HEK293 (cell line): ENCODE results near the gene INPPL1.

Experiments used
- CTCF ChIA-PET: fragments of 350-600 bp; formaldehyde crosslinking; extraction: SDS; loops from one replicate; lab custom pipeline; 2021; ENCODE audit warnings: antibody characterized with exemption; lab: Yijun Ruan, JAX
- POLR2A ChIA-PET: fragments of 300-600 bp; formaldehyde crosslinking; extraction: SDS; loops from one replicate; lab custom pipeline; 2020; ENCODE audit warnings: antibody characterized with exemption, inconsistent platforms; lab: Yijun Ruan, JAX
- H3K27ac ChIP-seq: fragments of 200-500 bp; sonication (Bioruptor generic); 2 replicates; pipeline ENCODE4 v1.5.1; 2014; ENCODE audit warnings: low read depth, low read length, control low read depth, inconsistent platforms; ENCODE audit errors: extremely low read depth
- H3K36me3 ChIP-seq, 2 experiments: fragments of 200-500 bp in 1 of 2; sonication (Bioruptor generic) in 1 of 2; 1 replicate in 1 of 2; 2 replicates in 1 of 2; pipeline ENCODE4 v1.5.1; 2014 to 2017; ENCODE audit warnings: inconsistent platforms in 2 of 2, low read length in 2 of 2; ENCODE audit not compliant: control insufficient read depth in 2 of 2, insufficient read depth in 1 of 2
- H3K4me1 ChIP-seq: fragments of 200-500 bp; sonication (Bioruptor generic); 2 replicates; pipeline ENCODE4 v1.5.1; 2014; ENCODE audit warnings: mild to moderate bottlenecking, low read length, inconsistent platforms; ENCODE audit not compliant: control insufficient read depth, insufficient read depth
- H3K4me3 ChIP-seq: 2 replicates; pipeline ENCODE4 v1.5.1; 2011; ENCODE audit warnings: low read depth, mild to moderate bottlenecking, control low read depth, low read length, moderate library complexity
- H3K9me3 ChIP-seq: fragments of 200-500 bp; sonication (Bioruptor generic); 2 replicates; pipeline ENCODE4 v1.5.1; 2014; ENCODE audit warnings: low read depth, low read length, inconsistent platforms; ENCODE audit not compliant: control insufficient read depth, insufficient read depth
- MYNN ChIP-seq: fragments of 450-650 bp; formaldehyde crosslinking; IDR thresholded peaks from 2 replicates; pipeline ENCODE4 v1.5.1; 2016; ENCODE audit warnings: missing biosample characterization, missing genetic modification characterization, borderline replicate concordance
- RBAK ChIP-seq: fragments of 450-650 bp; formaldehyde crosslinking; IDR thresholded peaks from 2 replicates; pipeline ENCODE4 v1.5.1; 2016; ENCODE audit warnings: missing biosample characterization, missing genetic modification characterization
- SP7 ChIP-seq: fragments of 450-650 bp; formaldehyde crosslinking; IDR thresholded peaks from 2 replicates; pipeline ENCODE4 v1.5.1; 2016; ENCODE audit warnings: missing biosample characterization, missing genetic modification characterization
- ZBTB20 ChIP-seq: fragments of 450-650 bp; formaldehyde crosslinking; IDR thresholded peaks from 2 replicates; pipeline ENCODE4 v1.5.1; 2016; ENCODE audit warnings: missing biosample characterization, missing genetic modification characterization
- ZBTB8A ChIP-seq: fragments of 450-650 bp; formaldehyde crosslinking; IDR thresholded peaks from 2 replicates; pipeline ENCODE4 v1.5.1; 2016; ENCODE audit warnings: missing biosample characterization, missing genetic modification characterization
- ZFHX2 ChIP-seq: fragments of 450-650 bp; formaldehyde crosslinking; conservative IDR thresholded peaks from 2 replicates; pipeline ENCODE4 v1.5.1; 2016; ENCODE audit warnings: missing biosample characterization, missing genetic modification characterization
- ZIC2 ChIP-seq: fragments of 450-650 bp; formaldehyde crosslinking; IDR thresholded peaks from 2 replicates; pipeline ENCODE4 v1.5.1; 2016; ENCODE audit warnings: missing biosample characterization, missing genetic modification characterization
- ZNF114 ChIP-seq: fragments of 450-650 bp; formaldehyde crosslinking; IDR thresholded peaks from 2 replicates; pipeline ENCODE4 v1.5.0; 2017; ENCODE audit warnings: missing biosample characterization, missing genetic modification characterization
- ZNF274 ChIP-seq, 2 experiments: fragments of 200-500 bp in 1 of 2; fragments of 450-650 bp in 1 of 2; sonication (Bioruptor generic) in 1 of 2; formaldehyde crosslinking in 1 of 2; IDR thresholded peaks; 2 replicates each; pipeline versions ENCODE4 v1.5.1 to v1.6.1; 2014 to 2016; ENCODE audit warnings: borderline replicate concordance in 1 of 2, inconsistent platforms in 1 of 2, low read length in 1 of 2, missing biosample characterization in 1 of 2, missing genetic modification characterization in 1 of 2
- ZNF302 ChIP-seq: fragments of 450-650 bp; formaldehyde crosslinking; IDR thresholded peaks from 2 replicates; pipeline ENCODE4 v1.5.1; 2016; ENCODE audit warnings: missing biosample characterization, missing genetic modification characterization, low read depth
- ZNF600 ChIP-seq: fragments of 450-650 bp; formaldehyde crosslinking; IDR thresholded peaks from 2 replicates; pipeline ENCODE4 v1.5.1; 2016; ENCODE audit warnings: missing biosample characterization, missing genetic modification characterization
- ZNF837 ChIP-seq: fragments of 450-650 bp; formaldehyde crosslinking; IDR thresholded peaks from 2 replicates; pipeline ENCODE4 v1.5.1; 2016; ENCODE audit warnings: missing biosample characterization, missing genetic modification characterization
- TF ChIP-seq, protein P1 (sequence below): fragments of 450-650 bp; formaldehyde crosslinking; optimal IDR thresholded peaks from 2 replicates; pipeline ENCODE3; 2016; ENCODE audit warnings: missing biosample characterization, mild to moderate bottlenecking, missing genetic modification characterization
- TF ChIP-seq, protein P2 (sequence below): fragments of 450-650 bp; formaldehyde crosslinking; IDR thresholded peaks from 2 replicates; pipeline ENCODE4 v1.5.1; 2017; ENCODE audit warnings: missing biosample characterization, missing genetic modification characterization

Gene INPPL1

DNA sequence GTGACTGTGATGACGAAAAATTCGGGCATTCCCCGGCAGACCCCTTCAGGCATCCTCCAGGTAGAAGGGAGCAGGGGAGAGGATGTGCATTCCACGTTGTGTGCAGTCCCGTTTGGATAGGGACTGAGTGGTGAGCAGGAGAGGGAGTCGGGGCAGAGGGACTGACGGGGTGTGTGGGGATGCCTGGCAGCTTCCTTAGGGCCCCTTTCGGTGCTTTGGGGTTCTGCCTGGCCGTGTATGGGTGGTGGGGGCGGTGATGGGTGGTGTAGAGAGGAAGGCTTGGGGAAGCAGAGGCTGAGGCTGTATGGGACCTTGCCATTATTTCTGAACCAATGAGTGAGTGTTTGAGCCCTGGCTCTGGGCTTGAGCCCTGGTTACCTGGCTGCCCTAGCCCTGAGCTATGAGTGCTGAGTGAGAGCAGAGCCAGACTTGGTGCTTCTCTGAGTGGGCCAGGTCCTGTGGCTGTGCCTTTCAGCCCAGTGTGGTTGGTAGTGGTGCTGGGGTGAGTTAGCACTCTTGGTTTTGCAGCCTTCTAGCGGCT, 914 bp downstream of the INPPL1 start (continued):
- peak; percentile 38; the same call in 1 of the 2 replicates for TF ChIP-seq ZNF600 (tag by site-specific recombination)
- TF ChIP-seq ZFHX2 (tag by site-specific recombination), result 0 out of 2 replicates have a peak, but pooled peaks have one; percentile 15
- TF ChIP-seq, protein P1, sequence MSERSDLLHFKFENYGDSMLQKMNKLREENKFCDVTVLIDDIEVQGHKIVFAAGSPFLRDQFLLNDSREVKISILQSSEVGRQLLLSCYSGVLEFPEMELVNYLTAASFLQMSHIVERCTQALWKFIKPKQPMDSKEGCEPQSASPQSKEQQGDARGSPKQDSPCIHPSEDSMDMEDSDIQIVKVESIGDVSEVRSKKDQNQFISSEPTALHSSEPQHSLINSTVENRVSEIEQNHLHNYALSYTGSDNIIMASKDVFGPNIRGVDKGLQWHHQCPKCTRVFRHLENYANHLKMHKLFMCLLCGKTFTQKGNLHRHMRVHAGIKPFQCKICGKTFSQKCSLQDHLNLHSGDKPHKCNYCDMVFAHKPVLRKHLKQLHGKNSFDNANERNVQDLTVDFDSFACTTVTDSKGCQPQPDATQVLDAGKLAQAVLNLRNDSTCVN (tag by site-specific recombination), result no peak
- TF ChIP-seq ZNF114 (tag by site-specific recombination), result no peak
- no peak for TF ChIP-seq ZNF274 (IDR thresholded peaks at IDR 0.05; ENCODE audit: low read length)
- no peak for TF ChIP-seq ZNF274 (tag by site-specific recombination; IDR thresholded peaks at IDR 0.05; ENCODE audit: borderline replicate concordance)
- TF ChIP-seq ZBTB20, result peak; percentile 88

DNA sequence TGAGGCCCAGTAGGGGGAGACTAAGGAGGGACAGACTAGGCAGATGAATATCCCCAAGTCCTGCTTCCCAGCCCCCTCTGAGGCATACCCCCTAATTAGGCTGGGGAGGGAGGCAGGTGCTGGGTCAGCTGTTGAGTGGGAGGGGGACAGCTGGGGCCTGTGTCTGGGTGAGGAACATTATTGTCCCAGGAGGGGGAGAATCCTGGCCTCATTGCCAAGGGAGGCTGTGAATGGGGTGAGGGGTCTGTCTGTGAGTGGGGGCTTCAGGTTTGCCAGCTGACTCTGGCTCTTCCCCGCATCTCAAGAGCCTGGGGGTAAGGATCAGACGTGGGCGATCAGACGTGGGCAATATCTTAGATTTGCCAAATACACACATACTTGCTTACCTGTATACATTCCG, 2.1 kb downstream of the INPPL1 start:
- ChIA-PET CTCF (interaction anchor here (0.7 to 4.7 kb wide), 4 partner anchors 11 to 206 kb away, joined by 3 to 26 read pairs (median 4); no protein-coding TSS in a partner anchor), POLR2A (interaction anchor here (4.2 kb wide), 1 partner anchor 11 kb away, joined by 42 read pairs; no protein-coding TSS in a partner anchor)
- Histone ChIP-seq H3K4me1 (peaks cover 3% of the 10 kb centered on the region; the same call in 1 of the 2 replicates), H3K36me3 (peaks cover 0 to 57% of the 10 kb centered on the region in 2 experiments; a peak in 1 of 3 replicates), H3K27ac (no peak overlapping the region), H3K4me3 (no peak overlapping the region), H3K9me3 (no peaks in the 10 kb centered on the region)
- TF ChIP-seq SP7 (tag by site-specific recombination) (peak; percentile 51; the same call in 1 of the 2 replicates), ZNF302 (tag by site-specific recombination) (no peak)
- TF ChIP-seq, protein P2, sequence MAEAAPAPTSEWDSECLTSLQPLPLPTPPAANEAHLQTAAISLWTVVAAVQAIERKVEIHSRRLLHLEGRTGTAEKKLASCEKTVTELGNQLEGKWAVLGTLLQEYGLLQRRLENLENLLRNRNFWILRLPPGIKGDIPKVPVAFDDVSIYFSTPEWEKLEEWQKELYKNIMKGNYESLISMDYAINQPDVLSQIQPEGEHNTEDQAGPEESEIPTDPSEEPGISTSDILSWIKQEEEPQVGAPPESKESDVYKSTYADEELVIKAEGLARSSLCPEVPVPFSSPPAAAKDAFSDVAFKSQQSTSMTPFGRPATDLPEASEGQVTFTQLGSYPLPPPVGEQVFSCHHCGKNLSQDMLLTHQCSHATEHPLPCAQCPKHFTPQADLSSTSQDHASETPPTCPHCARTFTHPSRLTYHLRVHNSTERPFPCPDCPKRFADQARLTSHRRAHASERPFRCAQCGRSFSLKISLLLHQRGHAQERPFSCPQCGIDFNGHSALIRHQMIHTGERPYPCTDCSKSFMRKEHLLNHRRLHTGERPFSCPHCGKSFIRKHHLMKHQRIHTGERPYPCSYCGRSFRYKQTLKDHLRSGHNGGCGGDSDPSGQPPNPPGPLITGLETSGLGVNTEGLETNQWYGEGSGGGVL, result peak; percentile 52

DNA sequence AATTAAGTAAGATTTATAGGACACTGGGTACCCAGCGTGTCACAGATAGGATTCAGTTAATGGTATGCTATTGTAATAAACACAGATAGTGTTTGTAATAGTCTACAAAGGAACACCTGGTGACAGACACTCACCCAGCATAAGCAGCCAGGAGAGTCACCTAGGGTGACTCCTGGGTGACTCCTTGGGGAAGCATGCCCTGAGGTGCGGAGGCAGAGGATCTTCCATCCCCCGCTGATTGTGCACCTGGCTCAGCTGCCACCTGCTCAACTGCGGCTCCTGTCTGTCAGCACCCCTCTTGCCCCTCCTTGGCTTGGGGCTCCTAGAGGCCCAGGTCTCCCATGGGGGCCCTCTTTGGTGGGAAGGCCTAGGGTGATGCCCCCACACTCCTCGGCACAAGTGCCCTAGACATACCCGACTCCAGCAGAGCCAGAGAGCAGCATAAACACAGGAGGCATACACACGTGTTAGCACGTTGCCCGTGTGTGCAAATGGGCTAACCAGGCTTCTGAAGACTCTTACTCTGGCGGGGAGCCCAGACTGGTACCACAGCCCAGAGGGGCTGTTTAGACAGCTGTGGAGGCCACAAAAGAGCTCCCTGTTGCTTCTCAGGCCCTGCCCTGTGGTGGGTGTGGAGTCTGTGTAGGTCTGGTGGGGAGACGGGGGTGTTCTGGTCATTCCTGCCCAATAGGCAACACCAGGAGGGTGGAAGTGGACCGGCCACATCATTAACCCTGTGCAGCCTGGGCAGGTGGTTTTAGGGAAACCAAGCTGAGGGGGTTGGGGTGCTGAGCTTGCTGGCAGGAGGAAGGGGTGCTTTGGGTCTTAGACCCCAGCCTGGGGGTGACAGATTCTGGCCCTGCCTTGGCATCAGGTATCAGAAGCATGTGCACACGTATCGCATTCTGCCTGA, 3.0 kb downstream of the INPPL1 start:
- Histone ChIP-seq H3K4me1 (peaks cover 2% of the 10 kb centered on the region; the same call in 1 of the 2 replicates), H3K4me3 (no peak overlapping the region), H3K36me3 (peaks cover 0 to 66% of the 10 kb centered on the region in 2 experiments; a peak in 1 of 3 replicates)
- CTCF ChIA-PET, result interaction anchor here (0.6 to 4.7 kb wide), 6 partner anchors 10 to 205 kb away, joined by 3 to 26 read pairs (median 5); no protein-coding TSS in a partner anchor
- TF ChIP-seq MYNN (tag by site-specific recombination) (peak; percentile 68; the same call in 1 of the 2 replicates), RBAK (tag by site-specific recombination) (no peak), ZNF837 (tag by site-specific recombination) (no peak), ZBTB8A (tag by site-specific recombination) (0 out of 2 replicates have a peak, but pooled peaks have one; percentile 26), ZIC2 (peak; percentile 35; the same call in 1 of the 2 replicates)
- TF ChIP-seq, all 188 proteins: peak for 3
- Histone ChIP-seq H3K27ac (no peak overlapping the region), H3K9me3 (no peaks in the 10 kb centered on the region)
- POLR2A ChIA-PET, result interaction anchor here (4.2 kb wide), 1 partner anchor 10 kb away, joined by 42 read pairs; no protein-coding TSS in a partner anchor
